Brain microvascular endothelial cell (primary cell): Measurements from ENCODE around the gene ANKHD1.

ENCODE experiments used
- DNase-seq: peaks from one replicate; pipeline ENCODE4 v3.0.0-alpha.2; 2020
- H3K27ac ChIP-seq: fragments of 250-450 bp; sonication (Bioruptor Pico); 2 replicates; pipeline ENCODE4 v1.5.1; 2020; ENCODE audit warnings: mild to moderate bottlenecking, moderate library complexity
- H3K27me3 ChIP-seq: fragments of 250-450 bp; sonication (Bioruptor Pico); replicated peaks from 2 replicates; pipeline ENCODE4 v1.5.1; 2020; ENCODE audit warnings: mild to moderate bottlenecking
- H3K36me3 ChIP-seq: fragments of 250-450 bp; sonication (Bioruptor Pico); replicated peaks from 2 replicates; pipeline ENCODE4 v1.5.1; 2020; ENCODE audit warnings: mild to moderate bottlenecking
- H3K4me3 ChIP-seq: 2 replicates; pipeline ENCODE4 v1.5.1; 2011; ENCODE audit warnings: low read depth, mild to moderate bottlenecking, control low read depth, low read length, moderate library complexity
- in situ Hi-C: cut with HindIII; loops from 2 replicates; pipeline ENCODE4 v1.10.0; 2017; ENCODE audit warnings: low sequenced_read_pairs, low pct_ligation_motif_present
- TF ChIP-seq, protein P1 (sequence below): IDR thresholded peaks from 2 replicates; pipeline ENCODE4 v1.5.1; 2011; ENCODE audit warnings: low read depth, mild to moderate bottlenecking, moderate library complexity, low read length, control low read depth, inconsistent platforms; ENCODE audit errors: missing control alignments

ANKHD1 gene

DNA sequence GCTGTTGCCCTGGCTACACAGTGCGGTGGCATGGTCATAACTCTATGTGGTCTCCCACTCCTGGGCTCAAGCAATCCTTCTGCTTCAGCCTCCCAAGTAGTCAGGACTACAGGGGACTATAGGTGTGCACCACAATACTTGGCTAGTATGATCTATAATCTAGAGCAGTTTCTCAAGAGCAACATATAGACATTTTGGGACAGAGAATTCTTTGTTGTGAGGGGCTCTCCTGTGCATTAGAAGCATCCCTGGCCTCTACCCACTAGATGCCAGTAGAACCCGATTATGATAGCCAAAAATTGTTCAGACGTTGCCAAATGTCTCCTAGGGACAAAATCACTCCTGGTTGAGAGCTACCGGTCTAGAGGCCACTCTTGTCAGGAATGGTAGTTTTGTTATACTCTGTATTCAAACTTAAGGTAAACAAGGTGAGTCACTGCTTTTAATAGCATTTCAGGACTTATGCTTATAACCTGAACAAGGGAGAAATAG lies 7.2 kb downstream of the ANKHD1 start:
- TF ChIP-seq, protein P1, sequence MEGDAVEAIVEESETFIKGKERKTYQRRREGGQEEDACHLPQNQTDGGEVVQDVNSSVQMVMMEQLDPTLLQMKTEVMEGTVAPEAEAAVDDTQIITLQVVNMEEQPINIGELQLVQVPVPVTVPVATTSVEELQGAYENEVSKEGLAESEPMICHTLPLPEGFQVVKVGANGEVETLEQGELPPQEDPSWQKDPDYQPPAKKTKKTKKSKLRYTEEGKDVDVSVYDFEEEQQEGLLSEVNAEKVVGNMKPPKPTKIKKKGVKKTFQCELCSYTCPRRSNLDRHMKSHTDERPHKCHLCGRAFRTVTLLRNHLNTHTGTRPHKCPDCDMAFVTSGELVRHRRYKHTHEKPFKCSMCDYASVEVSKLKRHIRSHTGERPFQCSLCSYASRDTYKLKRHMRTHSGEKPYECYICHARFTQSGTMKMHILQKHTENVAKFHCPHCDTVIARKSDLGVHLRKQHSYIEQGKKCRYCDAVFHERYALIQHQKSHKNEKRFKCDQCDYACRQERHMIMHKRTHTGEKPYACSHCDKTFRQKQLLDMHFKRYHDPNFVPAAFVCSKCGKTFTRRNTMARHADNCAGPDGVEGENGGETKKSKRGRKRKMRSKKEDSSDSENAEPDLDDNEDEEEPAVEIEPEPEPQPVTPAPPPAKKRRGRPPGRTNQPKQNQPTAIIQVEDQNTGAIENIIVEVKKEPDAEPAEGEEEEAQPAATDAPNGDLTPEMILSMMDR, result no peak
- H3K4me3 ChIP-seq, result no peak overlapping the region
- DNase-seq, result no peak
- in situ Hi-C loops, result no loop called here
- H3K27ac ChIP-seq, result no peak overlapping the region
- H3K36me3 ChIP-seq, result no peaks in the 10 kb centered on the region
- H3K27me3 ChIP-seq, result no peaks in the 10 kb centered on the region

DNA sequence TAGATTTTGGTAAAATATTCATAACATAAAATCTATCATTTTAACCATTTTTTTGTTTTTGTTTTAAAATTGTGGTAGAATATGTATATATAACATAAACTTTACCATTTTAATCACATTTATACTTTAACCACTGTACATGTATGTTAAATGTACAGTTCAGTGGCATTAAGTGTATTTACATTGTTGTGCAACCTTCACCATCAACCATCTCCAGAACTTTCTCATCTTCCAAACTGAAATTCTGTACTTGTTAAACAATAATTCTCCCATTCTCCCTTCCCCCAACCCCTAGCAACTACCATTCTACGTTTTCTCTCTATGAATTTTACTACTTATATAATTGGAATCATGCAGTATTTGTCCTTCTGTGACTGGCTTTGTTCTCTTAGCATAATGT lies 11.6 kb downstream of the ANKHD1 start:
- in situ Hi-C loops, result no loop called here
- no peak for DNase-seq
- TF ChIP-seq, protein P1, result no peak
- Histone ChIP-seq H3K36me3 (no peaks in the 10 kb centered on the region), H3K27me3 (no peaks in the 10 kb centered on the region), H3K4me3 (no peak overlapping the region), H3K27ac (no peak overlapping the region)

DNA sequence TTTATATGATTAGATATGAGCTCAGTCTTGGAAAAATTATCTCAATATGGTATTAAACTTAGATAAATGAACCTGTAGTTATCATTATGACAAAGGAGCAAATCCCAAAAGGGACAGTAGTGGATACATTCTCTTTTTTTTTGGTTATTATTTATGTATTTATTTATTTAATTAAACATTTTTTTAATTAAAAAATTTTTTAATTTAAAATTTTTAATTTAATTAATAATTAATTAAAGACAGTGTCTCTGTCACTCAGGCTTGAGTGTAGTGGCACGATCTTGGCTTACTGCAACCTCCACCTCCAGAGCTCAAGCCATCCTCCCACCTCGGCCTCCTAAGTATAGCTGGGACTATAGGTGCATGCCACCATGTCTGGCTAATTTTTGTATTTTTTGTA lies 15.6 kb downstream of the ANKHD1 start:
- DNase-seq, result no peak
- no peak overlapping the region for H3K27ac ChIP-seq
- no peak overlapping the region for H3K4me3 ChIP-seq
- in situ Hi-C loops, result no loop called here
- TF ChIP-seq, protein P1, result no peak
- H3K36me3 ChIP-seq, result no peaks in the 10 kb centered on the region
- no peaks in the 10 kb centered on the region for H3K27me3 ChIP-seq

DNA sequence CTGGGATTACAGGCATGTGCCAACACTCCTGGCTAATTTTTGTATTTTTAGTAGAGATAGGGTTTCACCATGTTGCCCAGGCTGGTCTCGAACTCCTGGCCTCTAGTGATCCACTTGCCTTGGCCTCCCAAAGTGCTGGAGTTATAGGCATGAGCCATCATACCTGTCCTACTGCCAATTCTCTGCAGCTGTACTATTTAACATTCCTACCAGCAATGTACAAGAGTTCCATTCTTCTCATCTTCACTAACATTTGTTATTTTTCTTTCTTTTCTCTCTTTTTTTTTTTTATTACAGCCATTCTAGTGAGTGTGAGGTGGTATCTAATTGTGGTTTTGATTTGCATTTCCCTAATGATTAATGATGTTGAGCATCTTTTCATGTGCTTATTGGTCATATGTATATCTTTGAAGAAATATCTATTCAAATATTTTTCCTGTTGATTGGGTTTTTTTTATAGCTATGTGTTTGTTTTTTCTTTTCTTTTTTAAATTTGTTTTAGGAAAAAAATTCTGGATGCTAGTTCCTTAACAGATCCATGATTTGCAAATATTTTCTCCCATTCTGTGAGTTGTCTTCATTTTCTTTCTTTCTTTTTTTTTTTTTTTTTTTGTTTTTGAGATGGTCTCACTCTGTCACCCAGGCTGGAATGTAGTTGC lies 17.4 kb downstream of the ANKHD1 start:
- Histone ChIP-seq H3K27ac (no peak overlapping the region), H3K36me3 (no peaks in the 10 kb centered on the region), H3K27me3 (no peaks in the 10 kb centered on the region), H3K4me3 (no peak overlapping the region)
- no peak for DNase-seq
- in situ Hi-C loops, result no loop called here
- TF ChIP-seq, protein P1, result no peak

DNA sequence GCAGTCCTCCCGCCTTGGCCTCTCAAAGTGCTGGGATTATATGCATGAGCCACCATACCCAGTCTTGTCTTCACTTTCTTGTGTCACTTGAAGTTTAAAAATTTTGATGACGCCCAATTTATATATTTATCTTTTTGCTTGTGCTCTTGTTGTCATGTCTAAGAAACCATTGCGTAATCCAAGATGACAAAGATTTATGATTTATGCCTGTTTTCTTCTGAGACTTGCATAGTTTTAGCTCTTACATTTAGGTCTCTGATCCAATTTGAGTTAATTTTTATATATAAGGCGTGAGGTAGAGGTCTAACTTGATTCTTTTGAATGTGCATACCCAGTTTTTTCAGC lies 18.6 kb downstream of the ANKHD1 start:
- DNase-seq, result no peak
- H3K27ac ChIP-seq, result no peak overlapping the region
- no peak overlapping the region for H3K4me3 ChIP-seq
- no peaks in the 10 kb centered on the region for H3K27me3 ChIP-seq
- no peaks in the 10 kb centered on the region for H3K36me3 ChIP-seq
- in situ Hi-C loops, result no loop called here
- TF ChIP-seq, protein P1, result no peak
